Heart left ventricle (tissue), 13 donors: Measurements from ENCODE around the gene TSC1.

ENCODE experiments used
- POLR2A ChIP-seq, 2 donors: fragments of 450-650 bp; IDR thresholded peaks; one replicate each; pipeline ENCODE4 v1.6.1; 2017; ENCODE audit warnings: antibody characterized with exemption in 2 of 2, mild to moderate bottlenecking in 2 of 2, moderate library complexity in 2 of 2
- TF ChIP-seq, protein P1 (sequence below), 12 donors: fragments of 200-600 bp; sonication (generic) in 4 of 12; IDR thresholded peaks; one replicate each; pipeline versions ENCODE4 v1.5.0 to v1.8.0; 2018 to 2022; ENCODE audit warnings: antibody characterized with exemption in 12 of 12, mild to moderate bottlenecking in 5 of 12
- donor health status: ischemic (EF 13 %, LVEDD 7.1; RV severe dilation, severe dysfunction).
- donor health status: DM: no; HTN: yes; CAD: no.
- donor health status: DM: no; HTN: no; CAD: no.
- donor health status: ischemic (EF 25% LVEDD 6.9; RV normal size, moderate dysfunction).
- donor health status: ischemic (EF 25% LVEDD 5.7; RV mildly dilated, moderate dysfunction).
- donor health status: ischemic (EF 35%, LVEDD 5.7; RV mildly dilated, moderate dysfunction).
- donor health status: nonischemic (EF 11% LVEDD 7.7; RV severe dilation, severe dysfunction).
- donor health status: DM: yes; HTN: yes; CAD: no.
- donor health status: PGD.
- donor health status: ischemic (EF 29% LVEDD 5.4; RV normal size, mild dysfunction).
- donor health status: nonischemic (EF 23%, LVEDD 6.1; RV moderate dilation, normal function).

DNA sequence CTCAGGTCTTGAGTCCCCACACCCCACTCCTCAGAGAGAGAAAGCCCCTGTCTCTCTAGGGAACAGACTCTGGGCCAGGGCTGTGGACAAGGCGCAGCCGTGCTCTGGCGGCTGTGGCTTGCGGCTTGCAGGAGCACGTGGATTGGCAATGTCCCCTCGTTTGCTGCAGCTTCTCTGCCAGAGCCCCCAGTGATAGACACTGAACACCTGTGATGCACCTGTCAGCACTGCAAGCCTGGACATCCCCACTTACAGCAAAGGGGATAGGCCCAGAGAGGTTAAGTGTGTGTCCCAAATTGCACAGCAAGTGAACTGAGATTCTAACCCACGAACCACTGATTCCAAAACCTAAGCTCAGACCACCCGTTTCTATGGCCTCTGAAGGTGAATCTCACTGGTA lies 41.1 kb upstream of the TSC1 start:
- TF ChIP-seq POLR2A (IDR thresholded peaks at IDR 0.05): no peak
- TF ChIP-seq, protein P1, sequence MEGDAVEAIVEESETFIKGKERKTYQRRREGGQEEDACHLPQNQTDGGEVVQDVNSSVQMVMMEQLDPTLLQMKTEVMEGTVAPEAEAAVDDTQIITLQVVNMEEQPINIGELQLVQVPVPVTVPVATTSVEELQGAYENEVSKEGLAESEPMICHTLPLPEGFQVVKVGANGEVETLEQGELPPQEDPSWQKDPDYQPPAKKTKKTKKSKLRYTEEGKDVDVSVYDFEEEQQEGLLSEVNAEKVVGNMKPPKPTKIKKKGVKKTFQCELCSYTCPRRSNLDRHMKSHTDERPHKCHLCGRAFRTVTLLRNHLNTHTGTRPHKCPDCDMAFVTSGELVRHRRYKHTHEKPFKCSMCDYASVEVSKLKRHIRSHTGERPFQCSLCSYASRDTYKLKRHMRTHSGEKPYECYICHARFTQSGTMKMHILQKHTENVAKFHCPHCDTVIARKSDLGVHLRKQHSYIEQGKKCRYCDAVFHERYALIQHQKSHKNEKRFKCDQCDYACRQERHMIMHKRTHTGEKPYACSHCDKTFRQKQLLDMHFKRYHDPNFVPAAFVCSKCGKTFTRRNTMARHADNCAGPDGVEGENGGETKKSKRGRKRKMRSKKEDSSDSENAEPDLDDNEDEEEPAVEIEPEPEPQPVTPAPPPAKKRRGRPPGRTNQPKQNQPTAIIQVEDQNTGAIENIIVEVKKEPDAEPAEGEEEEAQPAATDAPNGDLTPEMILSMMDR (IDR thresholded peaks at IDR 0.05): no peak
